NT2/D1 (cell line): ENCODE measurements around the gene NR2C2.

Experiments used
- YY1 ChIP-seq: IDR thresholded peaks from 2 replicates; pipeline ENCODE4 v1.6.1; 2011; ENCODE audit not compliant: insufficient read length, insufficient read depth
- ZNF274 ChIP-seq: IDR thresholded peaks from 2 replicates; pipeline ENCODE4 v1.6.1; 2011; ENCODE audit warnings: mild to moderate bottlenecking, low read depth, low read length

DNA sequence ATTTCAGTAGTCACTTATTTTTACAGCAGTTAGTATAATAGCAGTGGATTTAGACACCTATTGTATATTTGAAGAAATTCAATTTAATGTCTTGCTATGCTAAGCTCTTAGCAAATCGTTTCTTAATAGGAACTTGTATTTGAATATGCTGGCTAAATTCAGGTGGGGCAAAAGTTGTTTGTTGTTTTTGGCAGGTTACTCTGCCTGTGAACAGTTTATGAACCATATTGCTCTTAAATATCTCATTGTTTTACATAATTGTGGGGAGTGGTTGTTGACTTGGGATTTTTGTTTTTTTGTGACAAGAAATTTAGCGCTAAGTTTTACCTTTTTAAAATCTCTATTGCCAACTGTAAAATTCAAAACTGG lies 43.4 kb downstream of the NR2C2 start:
- TF ChIP-seq ZNF274 (no peak), YY1 (no peak)
